ENCODE measurements around the gene EPHB1.

Gene EPHB1

GRCh38 chr3:135190658-135191057, 395.6 kb downstream of the EPHB1 start:
- H3K79me2 ChIP-seq (ENCODE audit: insufficient read depth, low read length), result no peaks in the 10 kb centered on the region
- no peaks in the 10 kb centered on the region for H4K20me1 ChIP-seq (ENCODE audit: insufficient read depth, low read length)
- TF ChIP-seq CTCF (IDR thresholded peaks at IDR 0.05; ENCODE audit: low read length) (no peak), EZH2 (IDR thresholded peaks at IDR 0.05; ENCODE audit: borderline replicate concordance, low read length) (no peak)
- no peaks in the 10 kb centered on the region for H3K9me2 ChIP-seq (ENCODE audit: low read depth, low read length)
- H3K27ac ChIP-seq (ENCODE audit: low read depth, low read length, poor library complexity, severe bottlenecking), result no peak overlapping the region
- H2AFZ ChIP-seq (ENCODE audit: low read length), result no peak overlapping the region
- H3K27me3 ChIP-seq (ENCODE audit: insufficient read depth, low read length), result no peaks in the 10 kb centered on the region
- H3K4me2 ChIP-seq (ENCODE audit: low read length), result no peak overlapping the region
- no peak overlapping the region for H3K4me3 ChIP-seq (ENCODE audit: low read depth, low read length, poor library complexity, severe bottlenecking)
- H3K36me3 ChIP-seq (ENCODE audit: insufficient read depth, low read length), result no peaks in the 10 kb centered on the region
- H3F3A ChIP-seq (ENCODE audit: insufficient read depth, low read length), result no peaks in the 10 kb centered on the region
- no peaks in the 10 kb centered on the region for H3K4me1 ChIP-seq (ENCODE audit: insufficient read depth, low read length, severe bottlenecking)
- no peaks in the 10 kb centered on the region for H3K9me3 ChIP-seq (ENCODE audit: low read length)
- no peak overlapping the region for H3K9ac ChIP-seq (ENCODE audit: low read length)

GRCh38 chr3:135191708-135192107, 396.6 kb downstream of the EPHB1 start:
- Histone ChIP-seq H3K9ac (ENCODE audit: low read length) (no peak overlapping the region), H3K9me2 (ENCODE audit: low read depth, low read length) (no peaks in the 10 kb centered on the region), H3K36me3 (ENCODE audit: insufficient read depth, low read length) (no peaks in the 10 kb centered on the region), H3K4me3 (ENCODE audit: low read depth, low read length, poor library complexity, severe bottlenecking) (no peak overlapping the region), H3K79me2 (ENCODE audit: insufficient read depth, low read length) (no peaks in the 10 kb centered on the region), H3K4me2 (ENCODE audit: low read length) (no peak overlapping the region), H3F3A (ENCODE audit: insufficient read depth, low read length) (no peaks in the 10 kb centered on the region), H3K27ac (ENCODE audit: low read depth, low read length, poor library complexity, severe bottlenecking) (no peak overlapping the region), H3K27me3 (ENCODE audit: insufficient read depth, low read length) (no peaks in the 10 kb centered on the region), H2AFZ (ENCODE audit: low read length) (no peak overlapping the region), H4K20me1 (ENCODE audit: insufficient read depth, low read length) (no peaks in the 10 kb centered on the region), H3K9me3 (ENCODE audit: low read length) (no peaks in the 10 kb centered on the region), H3K4me1 (ENCODE audit: insufficient read depth, low read length, severe bottlenecking) (no peaks in the 10 kb centered on the region)
- TF ChIP-seq EZH2 (IDR thresholded peaks at IDR 0.05; ENCODE audit: borderline replicate concordance, low read length) (no peak), CTCF (IDR thresholded peaks at IDR 0.05; ENCODE audit: low read length) (no peak)

- Histone ChIP-seq H3K4me1 (ENCODE audit: insufficient read depth, low read length, severe bottlenecking) (no peaks in the 10 kb centered on the region), H3K79me2 (ENCODE audit: insufficient read depth, low read length) (no peaks in the 10 kb centered on the region), H3K27ac (ENCODE audit: low read depth, low read length, poor library complexity, severe bottlenecking) (no peak overlapping the region), H2AFZ (ENCODE audit: low read length) (no peak overlapping the region), H3F3A (ENCODE audit: insufficient read depth, low read length) (no peaks in the 10 kb centered on the region), H4K20me1 (ENCODE audit: insufficient read depth, low read length) (no peaks in the 10 kb centered on the region), H3K4me2 (ENCODE audit: low read length) (no peak overlapping the region), H3K4me3 (ENCODE audit: low read depth, low read length, poor library complexity, severe bottlenecking) (no peak overlapping the region), H3K27me3 (ENCODE audit: insufficient read depth, low read length) (no peaks in the 10 kb centered on the region), H3K9me2 (ENCODE audit: low read depth, low read length) (no peaks in the 10 kb centered on the region), H3K9ac (ENCODE audit: low read length) (no peak overlapping the region), H3K9me3 (ENCODE audit: low read length) (no peaks in the 10 kb centered on the region), H3K36me3 (ENCODE audit: insufficient read depth, low read length) (no peaks in the 10 kb centered on the region)
- TF ChIP-seq CTCF (IDR thresholded peaks at IDR 0.05; ENCODE audit: low read length), result no peak
- no peak for TF ChIP-seq EZH2 (IDR thresholded peaks at IDR 0.05; ENCODE audit: borderline replicate concordance, low read length)
Measured at GRCh38 chr3:135192929-135193328, 397.9 kb downstream of the EPHB1 start.
